OCI-LY1 (cell line): ENCODE data around the gene HBP1.

Experiments
- H2AFZ ChIP-seq: fragments of 200-600 bp; sonication (generic), shearing (Covaris generic); 2 replicates; pipeline ENCODE4 v1.6.0; 2014; ENCODE audit warnings: antibody characterized with exemption, mild to moderate bottlenecking, low read length
- H3F3A ChIP-seq: fragments of 200-600 bp; sonication (generic), shearing (Covaris generic); 2 replicates; pipeline ENCODE4 v1.6.0; 2014; ENCODE audit warnings: mild to moderate bottlenecking, antibody characterized with exemption, low read length, moderate library complexity; ENCODE audit not compliant: insufficient read depth
- H3K27ac ChIP-seq: fragments of 200-600 bp; sonication (generic); 2 replicates; pipeline ENCODE4 v1.5.1; 2014; ENCODE audit warnings: low read length, mixed run types, mild to moderate bottlenecking, low read depth; ENCODE audit not compliant: poor library complexity, severe bottlenecking
- H3K27me3 ChIP-seq: fragments of 200-600 bp; sonication (generic); 2 replicates; pipeline ENCODE4 v1.6.0; 2014; ENCODE audit warnings: antibody characterized with exemption, mild to moderate bottlenecking, low read length, moderate library complexity; ENCODE audit not compliant: insufficient read depth
- H3K36me3 ChIP-seq: fragments of 200-600 bp; sonication (generic); 2 replicates; pipeline ENCODE4 v1.6.1; 2014; ENCODE audit warnings: mild to moderate bottlenecking, antibody characterized with exemption, low read length, moderate library complexity, mixed read lengths; ENCODE audit not compliant: insufficient read depth
- H3K4me1 ChIP-seq: fragments of 200-600 bp; sonication (generic); 2 replicates; pipeline ENCODE4 v1.5.1; 2014; ENCODE audit warnings: mild to moderate bottlenecking, low read length, moderate library complexity; ENCODE audit not compliant: insufficient read depth, severe bottlenecking
- H3K4me2 ChIP-seq: fragments of 200-600 bp; sonication (generic), shearing (Covaris generic); 2 replicates; pipeline ENCODE4 v1.6.1; 2014; ENCODE audit warnings: low read length
- H3K4me3 ChIP-seq: fragments of 200-600 bp; sonication (generic); 2 replicates; pipeline ENCODE4 v1.5.1; 2014; ENCODE audit warnings: low read length, low read depth, mild to moderate bottlenecking, mixed read lengths; ENCODE audit not compliant: poor library complexity, severe bottlenecking
- H3K79me2 ChIP-seq: fragments of 200-600 bp; shearing (Covaris generic); 2 replicates; pipeline ENCODE4 v1.6.1; 2016; ENCODE audit warnings: mixed run types, low read length, mixed read lengths; ENCODE audit not compliant: insufficient read depth
- H3K9ac ChIP-seq: fragments of 200-600 bp; sonication (generic), shearing (Covaris generic); 2 replicates; pipeline ENCODE4 v1.6.1; 2014; ENCODE audit warnings: mild to moderate bottlenecking, low read length, mixed read lengths
- H3K9me2 ChIP-seq: fragments of 200-600 bp; sonication (generic), shearing (Covaris generic); 2 replicates; pipeline ENCODE4 v1.6.1; 2014; ENCODE audit warnings: low read depth, mild to moderate bottlenecking, low read length, mixed read lengths
- H3K9me3 ChIP-seq: fragments of 200-600 bp; shearing (Covaris generic); 2 replicates; pipeline ENCODE4 v1.6.1; 2014; ENCODE audit warnings: low read length, mixed read lengths
- H4K20me1 ChIP-seq: fragments of 200-600 bp; sonication (generic), shearing (Covaris generic); 2 replicates; pipeline ENCODE4 v1.6.0; 2016; ENCODE audit warnings: mild to moderate bottlenecking, low read length; ENCODE audit not compliant: insufficient read depth
- EZH2 ChIP-seq: fragments of 200-600 bp; sonication (generic), shearing (Covaris generic); IDR thresholded peaks from 2 replicates; pipeline ENCODE4 v1.8.0; 2017; ENCODE audit warnings: borderline replicate concordance, mixed run types, mild to moderate bottlenecking, antibody characterized with exemption, low read length, moderate library complexity, mixed read lengths
- TF ChIP-seq, protein P1 (sequence below): fragments of 200-600 bp; sonication (generic), shearing (Covaris generic); IDR thresholded peaks from 2 replicates; pipeline ENCODE4 v1.5.1; 2017; ENCODE audit warnings: mild to moderate bottlenecking, antibody characterized with exemption, low read length, moderate library complexity, mixed read lengths

Gene HBP1

DNA sequence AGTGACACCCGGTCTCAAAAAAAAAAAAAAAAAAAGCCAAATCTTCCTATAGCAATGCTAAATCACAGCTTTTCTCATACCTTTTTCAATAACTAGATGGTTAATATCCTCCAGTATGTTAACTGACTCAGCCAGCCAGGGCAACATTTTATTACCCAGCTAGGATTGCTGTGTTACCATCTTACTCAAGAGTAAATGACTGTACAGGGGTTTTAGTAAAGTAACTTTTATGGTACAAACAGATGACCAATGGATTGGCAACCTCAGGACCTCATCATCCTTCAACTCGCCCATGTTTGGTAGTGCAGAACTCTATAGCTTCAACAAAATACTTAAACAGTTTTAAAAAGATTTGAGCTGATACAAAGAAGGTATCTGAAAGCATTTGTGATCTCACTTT is 59.5 kb downstream of the HBP1 start:
- no peaks in the 10 kb centered on the region for H3K27me3 ChIP-seq
- H3K4me3 ChIP-seq: no peak overlapping the region
- TF ChIP-seq, protein P1, sequence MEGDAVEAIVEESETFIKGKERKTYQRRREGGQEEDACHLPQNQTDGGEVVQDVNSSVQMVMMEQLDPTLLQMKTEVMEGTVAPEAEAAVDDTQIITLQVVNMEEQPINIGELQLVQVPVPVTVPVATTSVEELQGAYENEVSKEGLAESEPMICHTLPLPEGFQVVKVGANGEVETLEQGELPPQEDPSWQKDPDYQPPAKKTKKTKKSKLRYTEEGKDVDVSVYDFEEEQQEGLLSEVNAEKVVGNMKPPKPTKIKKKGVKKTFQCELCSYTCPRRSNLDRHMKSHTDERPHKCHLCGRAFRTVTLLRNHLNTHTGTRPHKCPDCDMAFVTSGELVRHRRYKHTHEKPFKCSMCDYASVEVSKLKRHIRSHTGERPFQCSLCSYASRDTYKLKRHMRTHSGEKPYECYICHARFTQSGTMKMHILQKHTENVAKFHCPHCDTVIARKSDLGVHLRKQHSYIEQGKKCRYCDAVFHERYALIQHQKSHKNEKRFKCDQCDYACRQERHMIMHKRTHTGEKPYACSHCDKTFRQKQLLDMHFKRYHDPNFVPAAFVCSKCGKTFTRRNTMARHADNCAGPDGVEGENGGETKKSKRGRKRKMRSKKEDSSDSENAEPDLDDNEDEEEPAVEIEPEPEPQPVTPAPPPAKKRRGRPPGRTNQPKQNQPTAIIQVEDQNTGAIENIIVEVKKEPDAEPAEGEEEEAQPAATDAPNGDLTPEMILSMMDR: no peak
- TF ChIP-seq EZH2: no peak
- no peaks in the 10 kb centered on the region for H3K9me2 ChIP-seq
- H3K4me1 ChIP-seq: no peaks in the 10 kb centered on the region
- H3K27ac ChIP-seq: no peak overlapping the region
- no peaks in the 10 kb centered on the region for H3K9me3 ChIP-seq
- H3F3A ChIP-seq: no peaks in the 10 kb centered on the region
- H3K9ac ChIP-seq: no peak overlapping the region
- H4K20me1 ChIP-seq: no peaks in the 10 kb centered on the region
- H3K4me2 ChIP-seq: no peak overlapping the region
- H2AFZ ChIP-seq: no peak overlapping the region
- H3K36me3 ChIP-seq: no peaks in the 10 kb centered on the region
- H3K79me2 ChIP-seq: no peaks in the 10 kb centered on the region

DNA sequence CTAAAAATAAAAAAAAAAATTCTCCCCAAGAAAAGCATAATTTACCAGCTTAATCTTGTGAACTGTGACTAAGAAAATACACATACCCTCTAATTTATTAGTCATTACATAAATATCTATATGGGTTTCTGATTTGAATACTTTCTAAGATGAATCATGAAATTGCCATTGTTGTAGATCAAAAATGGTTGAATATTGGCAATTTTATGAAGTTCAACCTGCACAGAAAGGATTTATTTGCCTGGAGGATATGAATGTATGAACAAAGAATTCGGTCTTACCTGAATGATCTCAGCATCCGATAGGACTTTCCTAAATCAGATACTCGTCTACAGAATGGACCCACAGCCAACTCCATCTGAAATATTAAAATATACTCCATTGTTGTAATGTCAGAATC is 61.5 kb downstream of the HBP1 start:
- no peak overlapping the region for H3K9ac ChIP-seq
- no peaks in the 10 kb centered on the region for H3K36me3 ChIP-seq
- no peak overlapping the region for H3K4me2 ChIP-seq
- no peak overlapping the region for H3K4me3 ChIP-seq
- no peaks in the 10 kb centered on the region for H3F3A ChIP-seq
- H3K9me3 ChIP-seq: no peaks in the 10 kb centered on the region
- H3K4me1 ChIP-seq: peaks cover 10% of the 10 kb centered on the region
- H3K9me2 ChIP-seq: no peaks in the 10 kb centered on the region
- H2AFZ ChIP-seq: no peak overlapping the region
- H3K27me3 ChIP-seq: no peaks in the 10 kb centered on the region
- H3K27ac ChIP-seq: no peak overlapping the region
- TF ChIP-seq, protein P1: no peak
- no peak for TF ChIP-seq EZH2
- no peaks in the 10 kb centered on the region for H4K20me1 ChIP-seq
- H3K79me2 ChIP-seq: no peaks in the 10 kb centered on the region

DNA sequence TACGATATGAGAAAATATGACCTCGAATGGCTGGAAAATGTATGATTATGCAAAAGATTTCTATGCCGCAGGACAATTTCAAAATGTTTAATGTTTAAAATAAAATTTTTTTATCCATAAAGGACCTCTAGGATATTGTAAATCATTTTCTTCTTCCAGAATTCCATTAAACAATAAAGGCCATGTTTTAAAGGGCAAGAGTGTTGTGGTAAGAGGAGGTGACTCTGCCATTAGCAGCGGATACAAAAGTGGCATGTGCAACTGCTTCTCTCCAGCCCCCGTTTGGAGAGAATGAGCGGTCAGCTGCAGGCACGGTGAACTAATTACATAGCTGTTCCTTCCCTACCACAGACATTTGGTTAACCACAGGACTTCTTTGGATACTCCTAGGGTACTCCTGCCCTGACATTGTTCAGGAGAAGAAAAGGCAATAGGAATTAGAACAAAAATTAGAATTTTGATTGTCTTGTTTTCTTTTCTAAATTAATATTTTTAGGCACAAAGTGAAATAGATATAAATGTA is 63.8 kb downstream of the HBP1 start:
- Histone ChIP-seq H3K27ac (no peak overlapping the region), H3F3A (no peaks in the 10 kb centered on the region)
- TF ChIP-seq EZH2: no peak
- TF ChIP-seq, protein P1: no peak

More for the DNA sequence above, 63.8 kb downstream of the HBP1 start:
- Histone ChIP-seq H3K27me3 (no peaks in the 10 kb centered on the region), H3K9ac (no peak overlapping the region), H3K4me1 (peaks cover 10% of the 10 kb centered on the region), H2AFZ (no peak overlapping the region), H3K4me3 (no peak overlapping the region), H3K36me3 (no peaks in the 10 kb centered on the region), H3K4me2 (no peak overlapping the region), H3K79me2 (no peaks in the 10 kb centered on the region), H3K9me3 (no peaks in the 10 kb centered on the region), H3K9me2 (no peaks in the 10 kb centered on the region), H4K20me1 (no peaks in the 10 kb centered on the region)
